Measurements from ENCODE around the gene CLSTN1.
"Not testable (repeated sequence)": the region's sequence is repeated elsewhere in the genome, so short reads cannot be mapped to it uniquely, and the experiment has no call there.

Gene CLSTN1

GRCh38 chr1:9784508-9785133 is 39.1 kb downstream of the CLSTN1 start:
- Mint-ChIP-seq H3K4me3 (no peak overlapping the region), H3K36me3 (ENCODE audit: low read depth) (peaks cover 6% of the 10 kb centered on the region), H3K4me1 (ENCODE audit: low read depth) (peaks cover 22% of the 10 kb centered on the region), H3K27ac (no peak overlapping the region), H3K9me3 (no peaks in the 10 kb centered on the region), H3K27me3 (ENCODE audit: low read depth) (no peaks in the 10 kb centered on the region)

GRCh38 chr1:9782897-9783296 is 40.9 kb downstream of the CLSTN1 start:
- Mint-ChIP-seq H3K27ac (no peak overlapping the region), H3K4me3 (no peak overlapping the region), H3K9me3 (no peaks in the 10 kb centered on the region), H3K36me3 (ENCODE audit: low read depth) (peaks cover 3% of the 10 kb centered on the region), H3K27me3 (ENCODE audit: low read depth) (no peaks in the 10 kb centered on the region), H3K4me1 (ENCODE audit: low read depth) (peaks cover 14% of the 10 kb centered on the region)

DNA sequence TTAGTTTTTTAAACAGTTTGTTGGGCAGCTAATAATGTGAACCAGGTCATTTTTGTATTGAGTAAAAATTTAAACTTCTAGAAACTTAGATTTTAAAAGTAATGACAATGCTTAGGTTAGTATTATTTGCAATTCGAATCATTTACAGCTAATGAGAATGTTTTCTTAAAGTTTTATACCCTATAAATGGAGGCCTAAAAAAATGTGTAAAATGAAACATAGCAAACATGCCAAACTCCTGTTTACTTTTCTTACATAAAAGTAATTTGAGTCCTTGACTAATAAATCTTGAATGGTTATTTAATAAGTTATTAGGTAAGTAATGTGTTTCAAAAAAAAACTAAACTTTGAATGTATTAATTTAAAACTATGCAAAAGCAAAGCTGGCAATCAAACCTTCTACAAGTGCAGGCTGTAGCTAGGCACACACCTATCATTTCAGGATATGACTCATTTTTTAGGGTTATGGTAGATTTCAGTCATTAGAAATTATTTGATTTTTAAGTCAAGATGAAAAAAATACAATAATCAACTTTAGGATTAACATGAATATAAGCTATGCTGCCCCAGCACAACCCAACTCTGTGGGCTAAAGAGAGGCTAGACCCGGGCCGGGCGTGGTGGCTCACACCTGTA is 41.5 kb downstream of the CLSTN1 start:
- no peak overlapping the region for H3K27ac Mint-ChIP-seq
- H3K4me1 Mint-ChIP-seq (ENCODE audit: low read depth), result peaks cover 8% of the 10 kb centered on the region
- no peaks in the 10 kb centered on the region for H3K9me3 Mint-ChIP-seq
- no peaks in the 10 kb centered on the region for H3K36me3 Mint-ChIP-seq (ENCODE audit: low read depth)
- no peak overlapping the region for H3K4me3 Mint-ChIP-seq
- H3K27me3 Mint-ChIP-seq (ENCODE audit: low read depth), result no peaks in the 10 kb centered on the region

- no peaks in the 10 kb centered on the region for H3K9me3 Mint-ChIP-seq
- no peaks in the 10 kb centered on the region for H3K36me3 Mint-ChIP-seq (ENCODE audit: low read depth)
- H3K4me3 Mint-ChIP-seq, result no peak overlapping the region
- H3K27me3 Mint-ChIP-seq (ENCODE audit: low read depth), result no peaks in the 10 kb centered on the region
- no peak overlapping the region for H3K27ac Mint-ChIP-seq
- peaks cover 4% of the 10 kb centered on the region for H3K4me1 Mint-ChIP-seq (ENCODE audit: low read depth)
These were observed 43.1 kb downstream of the CLSTN1 start for GRCh38 chr1:9780554-9781110.

DNA sequence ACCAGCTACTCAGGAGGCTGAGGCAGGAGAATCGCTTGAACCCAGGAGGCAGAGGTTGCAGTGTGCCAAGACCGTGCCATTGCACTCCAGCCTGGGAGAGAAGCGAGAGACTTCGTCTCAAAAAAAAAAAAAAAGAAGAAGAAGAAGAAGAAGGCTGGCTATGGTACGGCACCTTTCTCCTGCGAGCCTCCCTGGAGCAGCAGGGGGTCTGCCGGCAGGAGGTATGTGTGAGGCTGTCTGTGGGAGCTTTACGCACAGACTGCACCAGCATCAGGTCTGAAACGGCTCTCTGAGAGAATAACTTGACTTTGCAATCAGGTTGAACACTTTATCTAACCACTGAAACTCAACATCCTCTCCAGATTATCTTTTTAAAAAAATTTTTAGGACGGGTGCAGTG is 44.9 kb downstream of the CLSTN1 start:
- H3K27me3 Mint-ChIP-seq (ENCODE audit: low read depth), result no peaks in the 10 kb centered on the region
- no peaks in the 10 kb centered on the region for H3K9me3 Mint-ChIP-seq

GRCh38 chr1:9776685-9777084 is 47.1 kb downstream of the CLSTN1 start:
- Mint-ChIP-seq H3K27ac (no peak overlapping the region), H3K36me3 (ENCODE audit: low read depth) (peaks cover 7% of the 10 kb centered on the region), H3K27me3 (ENCODE audit: low read depth) (no peaks in the 10 kb centered on the region), H3K9me3 (no peaks in the 10 kb centered on the region), H3K4me3 (no peak overlapping the region), H3K4me1 (ENCODE audit: low read depth) (peaks cover 2% of the 10 kb centered on the region)

More for the DNA sequence above, 44.9 kb downstream of the CLSTN1 start:
- H3K36me3 Mint-ChIP-seq (ENCODE audit: low read depth), result no peaks in the 10 kb centered on the region
- no peak overlapping the region for H3K4me3 Mint-ChIP-seq
- peaks cover 2% of the 10 kb centered on the region for H3K4me1 Mint-ChIP-seq (ENCODE audit: low read depth)
- no peak overlapping the region for H3K27ac Mint-ChIP-seq

DNA sequence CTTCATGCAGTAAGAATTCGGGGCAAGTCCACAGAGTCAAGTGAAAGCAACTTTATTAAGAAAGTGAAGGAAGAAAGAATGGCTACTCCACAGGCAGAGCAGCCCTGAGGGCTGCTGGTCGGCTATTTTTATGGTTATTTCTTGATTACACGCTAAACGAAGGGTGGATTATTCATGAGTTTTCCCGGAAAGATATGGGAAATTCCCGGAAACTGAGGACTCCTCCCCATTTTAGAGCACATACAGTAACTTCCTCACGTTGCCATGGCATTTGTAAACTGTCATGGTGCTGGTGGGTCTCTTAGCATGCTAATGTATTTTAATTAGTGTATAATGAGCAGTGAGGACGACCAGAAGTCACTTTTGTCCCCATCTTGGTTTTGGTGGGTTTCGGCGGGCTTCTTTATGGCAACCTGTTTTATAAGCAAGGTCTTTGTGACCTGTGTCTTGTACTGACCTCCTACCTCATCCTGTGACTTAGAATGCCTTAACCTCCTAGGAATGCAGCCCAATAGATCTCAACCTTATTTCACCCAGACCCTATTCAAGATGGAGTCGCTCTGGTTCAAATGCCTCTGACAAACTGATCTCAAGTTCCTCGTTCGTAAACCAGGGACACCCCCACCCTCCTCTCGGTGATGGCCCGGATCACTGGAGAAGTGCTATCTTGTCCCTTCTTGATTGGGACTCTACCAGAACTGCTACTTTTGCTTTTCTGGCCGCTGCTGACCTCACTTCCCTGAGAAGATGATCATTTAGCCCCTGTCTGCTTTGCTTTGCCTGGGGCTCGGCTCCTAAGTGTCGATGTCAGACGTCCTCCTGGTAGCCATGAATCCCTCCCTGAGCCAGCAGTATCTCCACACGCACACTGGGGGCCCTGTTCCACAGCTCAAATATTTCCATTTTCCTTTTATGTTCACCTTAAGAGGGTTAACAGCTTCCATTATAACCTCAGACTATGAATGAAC is 48.8 kb downstream of the CLSTN1 start:
- no peak overlapping the region for H3K4me3 Mint-ChIP-seq
- H3K9me3 Mint-ChIP-seq, result no peaks in the 10 kb centered on the region
- no peak overlapping the region for H3K27ac Mint-ChIP-seq
- H3K4me1 Mint-ChIP-seq (ENCODE audit: low read depth), result peaks cover 2% of the 10 kb centered on the region
- H3K27me3 Mint-ChIP-seq (ENCODE audit: low read depth), result no peaks in the 10 kb centered on the region
- H3K36me3 Mint-ChIP-seq (ENCODE audit: low read depth), result peaks cover 7% of the 10 kb centered on the region

DNA sequence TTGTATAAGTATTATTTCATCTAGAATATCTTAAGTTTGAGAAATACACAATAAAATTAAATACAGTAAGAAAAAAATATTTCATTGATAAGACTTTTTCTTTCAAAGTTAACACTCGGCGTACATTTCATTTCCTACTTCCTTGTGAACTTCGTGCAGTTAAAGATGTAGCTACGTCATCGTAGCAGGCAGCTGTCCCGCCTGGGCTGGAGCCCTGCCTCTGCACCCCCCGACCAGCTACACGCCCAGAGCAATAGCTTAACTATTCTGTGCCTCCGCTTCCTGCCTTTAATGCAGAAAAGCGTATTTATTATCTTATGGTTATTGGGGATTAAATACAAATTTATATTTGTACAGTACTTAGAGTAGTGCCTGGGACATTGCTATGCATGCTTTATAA is 53.5 kb downstream of the CLSTN1 start:
- Mint-ChIP-seq H3K36me3 (ENCODE audit: low read depth) (peaks cover 7% of the 10 kb centered on the region), H3K27ac (no peak overlapping the region), H3K9me3 (no peaks in the 10 kb centered on the region), H3K27me3 (ENCODE audit: low read depth) (no peaks in the 10 kb centered on the region), H3K4me1 (ENCODE audit: low read depth) (peaks cover 2% of the 10 kb centered on the region), H3K4me3 (no peak overlapping the region)

- Mint-ChIP-seq H3K4me1 (ENCODE audit: low read depth) (peaks cover 2% of the 10 kb centered on the region), H3K36me3 (ENCODE audit: low read depth) (peaks cover 7% of the 10 kb centered on the region), H3K27me3 (ENCODE audit: low read depth) (no peaks in the 10 kb centered on the region), H3K9me3 (no peaks in the 10 kb centered on the region), H3K27ac (no peak overlapping the region), H3K4me3 (no peak overlapping the region)
These were observed 54.8 kb downstream of the CLSTN1 start for GRCh38 chr1:9768983-9769382.

DNA sequence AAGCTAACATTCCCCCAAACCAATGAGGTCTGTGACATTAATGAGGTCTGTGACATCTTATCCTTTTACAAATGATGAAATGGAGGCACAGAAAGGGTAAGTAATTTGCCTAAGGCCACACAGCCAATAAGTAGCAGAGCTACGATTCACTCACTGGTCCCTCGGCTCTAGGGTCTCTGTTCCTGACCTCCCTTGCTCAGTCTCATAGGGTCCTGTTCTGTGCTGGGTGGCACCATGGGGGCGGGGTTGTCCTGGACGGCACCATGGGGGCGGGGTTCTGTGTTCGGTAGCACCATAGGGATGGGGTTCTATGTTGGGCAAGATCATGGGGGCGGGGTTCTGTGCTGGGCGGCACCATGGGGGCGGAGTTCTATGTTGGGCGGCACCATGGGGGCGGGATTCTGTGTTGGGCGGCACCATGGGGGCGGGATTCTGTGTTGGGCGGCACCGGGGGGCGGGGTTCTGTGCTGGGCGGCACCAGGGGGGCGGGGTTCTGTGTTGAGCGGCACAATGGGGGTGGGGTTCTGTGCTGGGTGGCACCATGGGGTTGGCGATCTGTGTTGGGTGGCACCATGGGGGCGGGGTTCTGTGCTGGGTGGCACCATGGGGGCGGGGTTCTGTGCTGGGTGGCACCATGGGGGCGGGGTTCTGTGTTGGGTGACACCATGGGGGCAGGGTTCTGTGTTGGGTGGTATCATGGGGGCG is 55.6 kb downstream of the CLSTN1 start:
- H3K4me3 Mint-ChIP-seq, result no peak overlapping the region
- H3K9me3 Mint-ChIP-seq, result no peaks in the 10 kb centered on the region
- H3K27me3 Mint-ChIP-seq (ENCODE audit: low read depth), result no peaks in the 10 kb centered on the region
- H3K27ac Mint-ChIP-seq, result peak overlapping the region; percentile 15
- peaks cover 5% of the 10 kb centered on the region for H3K4me1 Mint-ChIP-seq (ENCODE audit: low read depth)
- peaks cover 10% of the 10 kb centered on the region for H3K36me3 Mint-ChIP-seq (ENCODE audit: low read depth)

- Mint-ChIP-seq H3K27me3 (ENCODE audit: low read depth) (no peaks in the 10 kb centered on the region), H3K4me3 (no peak overlapping the region), H3K4me1 (ENCODE audit: low read depth) (peaks cover 5% of the 10 kb centered on the region), H3K36me3 (ENCODE audit: low read depth) (peaks cover 6% of the 10 kb centered on the region), H3K9me3 (no peaks in the 10 kb centered on the region), H3K27ac (no peak overlapping the region)
These were observed 56.9 kb downstream of the CLSTN1 start for GRCh38 chr1:9766759-9767442.

- Mint-ChIP-seq H3K4me1 (ENCODE audit: low read depth) (peaks cover 11% of the 10 kb centered on the region), H3K36me3 (ENCODE audit: low read depth) (peaks cover 10% of the 10 kb centered on the region), H3K27ac (no peak overlapping the region), H3K4me3 (no peak overlapping the region), H3K27me3 (ENCODE audit: low read depth) (no peaks in the 10 kb centered on the region), H3K9me3 (no peaks in the 10 kb centered on the region)
These were observed 59.2 kb downstream of the CLSTN1 start for GRCh38 chr1:9764550-9764949.

- peaks cover 10% of the 10 kb centered on the region for H3K36me3 Mint-ChIP-seq (ENCODE audit: low read depth)
- H3K27me3 Mint-ChIP-seq (ENCODE audit: low read depth), result no peaks in the 10 kb centered on the region
- no peak overlapping the region for H3K27ac Mint-ChIP-seq
- peaks cover 9% of the 10 kb centered on the region for H3K4me1 Mint-ChIP-seq (ENCODE audit: low read depth)
- no peak overlapping the region for H3K4me3 Mint-ChIP-seq
- no peaks in the 10 kb centered on the region for H3K9me3 Mint-ChIP-seq
These were observed 59.9 kb downstream of the CLSTN1 start for GRCh38 chr1:9763914-9764313.

GRCh38 chr1:9762446-9762845 is 61.3 kb downstream of the CLSTN1 start:
- not testable (repeated sequence) for H3K9me3 Mint-ChIP-seq; H3K27ac Mint-ChIP-seq; H3K4me3 Mint-ChIP-seq; H3K4me1 Mint-ChIP-seq (ENCODE audit: low read depth); H3K27me3 Mint-ChIP-seq (ENCODE audit: low read depth)
- H3K36me3 Mint-ChIP-seq (ENCODE audit: low read depth), result peaks cover 10% of the 10 kb centered on the region
